K562 (cell line): ENCODE data around the gene PLD3. TPM values are rescaled to one million over a fixed set of nuclear protein-coding genes. Genes with fewer than 3 reads are reported as not detected.

Experiments
- BACH1 ChIP-seq: fragments of 200-800 bp; sonication (Bioruptor generic); IDR thresholded peaks from 2 replicates; pipeline ENCODE4 v1.6.1; 2016; ENCODE audit warnings: missing genetic modification characterization, missing compliant biosample characterization
- CBX2 ChIP-seq: fragments of 200-600 bp; sonication (generic); IDR thresholded peaks from one replicate; pipeline ENCODE4 v1.6.1; 2012; ENCODE audit warnings: mild to moderate bottlenecking, low read length, inconsistent platforms; ENCODE audit not compliant: insufficient read depth, poor library complexity, severe bottlenecking
- CTCFL ChIP-seq: IDR thresholded peaks from 2 replicates; pipeline ENCODE4 v1.6.1; 2011; ENCODE audit warnings: borderline replicate concordance, low read depth, mild to moderate bottlenecking, moderate library complexity, low read length; ENCODE audit not compliant: insufficient read depth, poor library complexity, severe bottlenecking
- DACH1 ChIP-seq: fragments of 450-650 bp; IDR thresholded peaks from 2 replicates; pipeline ENCODE4 v1.6.1; 2018; ENCODE audit not compliant: partially characterized antibody
- DMBX1 ChIP-seq: fragments of 250-450 bp; sonication (Bioruptor Pico); IDR thresholded peaks from 2 replicates; pipeline ENCODE4 v1.8.0; 2022; ENCODE audit warnings: inconsistent platforms, mild to moderate bottlenecking, moderate library complexity, borderline replicate concordance
- HBP1 ChIP-seq: fragments of 450-650 bp; formaldehyde crosslinking; IDR thresholded peaks from 2 replicates; pipeline ENCODE4 v1.4.0; 2022; ENCODE audit warnings: missing genetic modification characterization
- IFI16 ChIP-seq: fragments of 250-450 bp; sonication (Bioruptor Pico); IDR thresholded peaks from 2 replicates; pipeline ENCODE4 v2.1.2; 2022; ENCODE audit warnings: mild to moderate bottlenecking, inconsistent platforms
- MAX ChIP-seq: sonication (generic); formaldehyde crosslinking; IDR thresholded peaks from 2 replicates; pipeline ENCODE4 v1.9.0; 2022; ENCODE audit warnings: mild to moderate bottlenecking, missing genetic modification reagents
- MED1 ChIP-seq: sonication (generic); formaldehyde crosslinking; IDR thresholded peaks from 2 replicates; pipeline ENCODE4 v1.8.1; 2023; ENCODE audit warnings: missing genetic modification reagents, borderline replicate concordance
- NFIX ChIP-seq: fragments of 250-450 bp; sonication (Bioruptor Pico); IDR thresholded peaks from 2 replicates; pipeline ENCODE4 v1.4.0; 2020; ENCODE audit warnings: low read depth, mild to moderate bottlenecking, moderate library complexity
- PBX2 ChIP-seq, 2 experiments: IDR thresholded peaks in 1 of 2; conservative IDR thresholded peaks in 1 of 2; 2 replicates each; pipeline ENCODE4 v1.6.1; 2016; ENCODE audit warnings: low read depth in 2 of 2, mild to moderate bottlenecking in 1 of 2, missing compliant biosample characterization in 1 of 2, missing genetic modification characterization in 1 of 2, moderate library complexity in 1 of 2
- SAP30 ChIP-seq: fragments of 200-600 bp; sonication (generic); IDR thresholded peaks from 2 replicates; pipeline ENCODE4 v1.6.1; 2012; ENCODE audit warnings: borderline replicate concordance, low read depth, mild to moderate bottlenecking, moderate library complexity, low read length, control low read depth, inconsistent platforms; ENCODE audit not compliant: insufficient read depth, poor library complexity, severe bottlenecking
- XRCC5 ChIP-seq: fragments of 200-400 bp; formaldehyde crosslinking; IDR thresholded peaks from 2 replicates; pipeline ENCODE4 v1.6.1; 2017; ENCODE audit warnings: low read depth, mild to moderate bottlenecking, low read length
- ZBED1 ChIP-seq: IDR thresholded peaks from 2 replicates; pipeline ENCODE4 v1.6.1; 2014
- ZC3H11A ChIP-seq: IDR thresholded peaks from 2 replicates; pipeline ENCODE4 v1.6.1; 2012; ENCODE audit warnings: low read depth, low read length, improper control_type of control experiment
- polyA plus RNA-seq, 8 experiments: library from polyadenylated mRNA; depleted of rRNA in 4 of 8; stranded (reverse) in 5 of 8; unstranded in 3 of 8; fragments of >200 nt; fragmentation: Nextera tagmentation in 2 of 8; fragmentation: Illumina TruSeq in 1 of 8; extraction: Ambion mirVana in 2 of 8; extraction: Trizol in 1 of 8; gene quantifications; 2 replicates each; pipeline versions ENCODE4 v1.2.1 to v1.2.3, GENCODE V29; 2011 to 2014; ENCODE audit warnings: inconsistent platforms in 1 of 8, missing spikeins in 1 of 8
- total RNA-seq, 7 experiments: library from RNA; depleted of rRNA in 6 of 7; stranded (reverse); fragments of >200 nt in 6 of 7; fragmentation: Illumina TruSeq in 2 of 7; extraction: Trizol in 2 of 7; gene quantifications; 2 replicates each; pipeline versions ENCODE4 v1.2.1 to v1.2.3, GENCODE V29; 2011 to 2021; ENCODE audit warnings: low replicate concordance in 1 of 7
- TF ChIP-seq, protein P1 (sequence below), 2 experiments: fragments of 250-450 bp in 1 of 2; fragments of 450-650 bp in 1 of 2; sonication (Bioruptor Pico) in 1 of 2; IDR thresholded peaks; 2 replicates each; pipeline versions ENCODE4 v1.6.1 to v1.8.0; 2016 to 2021; ENCODE audit warnings: mild to moderate bottlenecking in 2 of 2, moderate library complexity in 2 of 2, missing compliant biosample characterization in 1 of 2, missing genetic modification characterization in 1 of 2
- TF ChIP-seq, protein P2 (sequence below): sonication (generic); formaldehyde crosslinking; IDR thresholded peaks from 2 replicates; pipeline ENCODE4 v1.8.0; 2022; ENCODE audit warnings: mild to moderate bottlenecking, missing genetic modification reagents

The PLD3 gene
- total and polyA plus RNA-seq, 9 of the 15 experiments (the other 6 are each of a cell fraction or from before 2014, with no cell fraction given), result 2.3 to 128 (median 72.7) TPM

GRCh38 chr19:40348125-40348913, at the start of gene PLD3, which contains the start of gene C19orf47 (continued):
- TF ChIP-seq PBX2 (CRISPR knock-in tag; IDR thresholded peaks at IDR 0.05; ENCODE audit: low read depth) (no peak), PBX2 (tag; conservative IDR thresholded peaks at IDR 0.05; ENCODE audit: low read depth) (no peak), CBX2 (no peak), SAP30 (peak; percentile 56), HBP1 (CRISPR knock-in tag) (no peak), NFIX (CRISPR knock-in tag) (no peak), DACH1 (peak; percentile 54), ZC3H11A (no peak), XRCC5 (no peak), DMBX1 (CRISPR knock-in tag) (peak; percentile 56; the same call in 1 of the 2 replicates), IFI16 (CRISPR knock-in tag) (no peak), CTCFL (peak; percentile 62), MAX (peak; percentile 95), MED1 (CRISPR knock-in tag) (no peak), BACH1 (tag) (no peak), ZBED1 (no peak)
- TF ChIP-seq, protein P1, sequence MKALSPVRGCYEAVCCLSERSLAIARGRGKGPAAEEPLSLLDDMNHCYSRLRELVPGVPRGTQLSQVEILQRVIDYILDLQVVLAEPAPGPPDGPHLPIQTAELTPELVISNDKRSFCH (CRISPR knock-in tag; IDR thresholded peaks at IDR 0.05), result no peak
- TF ChIP-seq, protein P1 (tag; IDR thresholded peaks at IDR 0.05), result peak; percentile 43; the same call in 1 of the 2 replicates
- TF ChIP-seq, protein P2, sequence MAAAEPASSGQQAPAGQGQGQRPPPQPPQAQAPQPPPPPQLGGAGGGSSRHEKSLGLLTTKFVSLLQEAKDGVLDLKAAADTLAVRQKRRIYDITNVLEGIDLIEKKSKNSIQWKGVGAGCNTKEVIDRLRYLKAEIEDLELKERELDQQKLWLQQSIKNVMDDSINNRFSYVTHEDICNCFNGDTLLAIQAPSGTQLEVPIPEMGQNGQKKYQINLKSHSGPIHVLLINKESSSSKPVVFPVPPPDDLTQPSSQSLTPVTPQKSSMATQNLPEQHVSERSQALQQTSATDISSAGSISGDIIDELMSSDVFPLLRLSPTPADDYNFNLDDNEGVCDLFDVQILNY (CRISPR knock-in tag), result no peak
